ENCODE results near the gene A2ML1. TPM values are rescaled to one million over a fixed set of nuclear protein-coding genes. Genes with fewer than 3 reads are reported as not detected.
"Not testable (repeated sequence)": the region's sequence is repeated elsewhere in the genome, so short reads cannot be mapped to it uniquely, and the experiment has no call there.

The A2ML1 gene
- total and polyA plus RNA-seq, 12 donors: 0.13 to 0.20 TPM; not detected in 10

DNA sequence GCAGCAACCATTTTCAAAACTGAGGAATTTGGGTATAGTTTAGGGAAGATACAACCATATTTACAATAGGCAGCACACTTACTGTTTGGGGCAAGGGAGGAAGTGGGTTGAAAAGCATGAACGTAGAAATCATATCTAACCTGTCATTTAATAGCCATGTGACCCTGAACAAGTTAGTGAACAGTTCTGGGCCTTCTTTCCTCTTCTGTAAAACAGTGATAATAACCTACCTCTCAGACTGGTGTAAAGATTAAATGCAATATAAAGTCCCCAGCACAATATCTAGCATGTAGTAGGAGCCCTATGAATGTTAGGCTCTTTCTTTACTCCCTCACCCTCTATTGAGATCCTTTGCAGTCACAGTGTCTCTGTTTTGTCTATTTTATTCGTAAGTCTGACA, 33.5 kb downstream of the A2ML1 start:
- no peaks in the 10 kb centered on the region for H3K27me3 ChIP-seq
- peaks cover 0 to 4% (median 0%) of the 10 kb centered on the region in 9 donors for H3K4me1 ChIP-seq
- H3K27ac ChIP-seq: no peak overlapping the region
- DNase-seq: no peak
- TF ChIP-seq CTCF (IDR thresholded peaks at IDR 0.05): no peak
- intact Hi-C loops (cut with DNase I): loop anchor here in 1 of 10 donors (10.0 kb wide), 1 partner anchor 171 kb away; no protein-coding TSS in a partner anchor
- no peak for ATAC-seq
- no peaks in the 10 kb centered on the region for H3K36me3 ChIP-seq
- H3K9me3 ChIP-seq: no peaks in the 10 kb centered on the region
- no peak overlapping the region for H3K4me3 ChIP-seq
- WGBS, 2 donors: 39 to 44% methylated on average over 2 of the region's 2 CpGs

- H3K36me3 ChIP-seq, DNase-seq, H3K4me3 ChIP-seq, H3K27me3 ChIP-seq, ATAC-seq, H3K27ac ChIP-seq, H3K4me1 ChIP-seq, H3K9me3 ChIP-seq: not testable (repeated sequence)
- WGBS, 2 donors: 96 to 97% methylated on average over 4 of the region's 4 CpGs
- intact Hi-C loops (cut with DNase I): loop anchor here in 1 of 10 donors (10.0 kb wide), 1 partner anchor 175 kb away; no protein-coding TSS in a partner anchor
Measured at GRCh38 chr12:8859448-8859847, 37.0 kb downstream of the A2ML1 start.

GRCh38 chr12:8860165-8860961, 37.9 kb downstream of the A2ML1 start:
- WGBS, 2 donors: 78 to 82% methylated on average over 10 of the region's 10 CpGs
- H3K36me3 ChIP-seq: no peaks in the 10 kb centered on the region
- ATAC-seq (peak in 6 of 8 donors; percentile 41 to 73 (median 70)), DNase-seq (peak; percentile 13 to 32)
- no peaks in the 10 kb centered on the region for H3K9me3 ChIP-seq
- intact Hi-C loops (cut with DNase I): loop anchor here in 1 of 10 donors (10.0 kb wide), 1 partner anchor 76 kb away; no protein-coding TSS in a partner anchor
- H3K4me3 ChIP-seq: no peak overlapping the region
- H3K27ac ChIP-seq: no peak overlapping the region
- peak; percentile 32 to 75 (median 66) for TF ChIP-seq CTCF (IDR thresholded peaks at IDR 0.05)
- no peaks in the 10 kb centered on the region for H3K27me3 ChIP-seq
- H3K4me1 ChIP-seq: no peaks in the 10 kb centered on the region

DNA sequence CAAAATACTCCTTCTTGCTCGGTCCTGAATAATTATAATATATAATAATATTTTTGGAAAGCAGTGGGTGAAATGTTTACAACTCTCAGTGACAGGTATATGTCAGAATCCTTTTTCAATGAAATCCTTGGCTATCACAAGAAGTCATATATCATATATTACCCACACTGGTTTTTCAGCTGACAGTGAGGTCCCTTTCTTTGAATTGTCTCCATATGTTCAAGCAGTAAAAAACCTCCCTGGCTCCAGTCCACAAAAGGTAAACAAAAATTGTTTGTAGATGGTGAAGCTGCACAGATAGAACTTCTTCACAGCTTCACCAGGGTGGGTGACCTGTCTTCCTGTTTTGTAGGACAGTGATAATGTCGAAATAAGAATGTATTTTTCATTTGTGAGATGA, 44.0 kb downstream of the A2ML1 start:
- 80 to 82% methylated on average over 2 of the region's 2 CpGs for WGBS, 2 donors
- intact Hi-C loops (cut with DNase I): loop anchor here in 1 of 10 donors (10.0 kb wide), 1 partner anchor 82 kb away; no protein-coding TSS in a partner anchor

More for the DNA sequence above, 44.0 kb downstream of the A2ML1 start:
- Histone ChIP-seq H3K36me3 (no peaks in the 10 kb centered on the region), H3K4me1 (no peaks in the 10 kb centered on the region), H3K27me3 (no peaks in the 10 kb centered on the region), H3K9me3 (no peaks in the 10 kb centered on the region), H3K27ac (no peak overlapping the region), H3K4me3 (no peak overlapping the region)
- no peak for TF ChIP-seq CTCF (IDR thresholded peaks at IDR 0.05)
- ATAC-seq: no peak
- DNase-seq: no peak

Data from heart right ventricle (tissue), 16 donors.